Measurements from ENCODE around the gene HARS2.
A peak's percentile ranks its signal among the peaks of the same experiment; 100 is the strongest.
"Not testable (repeated sequence)": the region's sequence is repeated elsewhere in the genome, so short reads cannot be mapped to it uniquely, and the experiment has no call there.

The HARS2 gene

DNA sequence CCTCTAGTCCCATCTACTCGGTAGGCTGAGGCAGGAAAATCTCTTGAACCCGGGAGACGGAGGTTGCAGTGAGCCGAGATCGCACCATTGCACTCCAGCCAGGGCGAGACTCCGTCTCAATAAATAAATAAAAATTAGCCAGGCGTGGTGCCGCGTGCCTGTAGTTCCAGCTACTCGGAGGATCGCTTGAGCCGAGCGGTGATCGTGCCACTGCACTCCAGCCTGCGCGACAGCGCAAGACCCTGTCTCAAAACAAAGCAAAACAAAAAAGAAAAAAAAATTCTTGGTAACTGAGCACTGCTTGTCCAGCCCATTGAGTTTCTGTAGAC, 27.3 kb upstream of the HARS2 start:
- peaks cover 41 to 59% (median 53%) of the 10 kb centered on the region in 3 donors for H3K36me3 ChIP-seq
- DNase-seq: no peak

DNA sequence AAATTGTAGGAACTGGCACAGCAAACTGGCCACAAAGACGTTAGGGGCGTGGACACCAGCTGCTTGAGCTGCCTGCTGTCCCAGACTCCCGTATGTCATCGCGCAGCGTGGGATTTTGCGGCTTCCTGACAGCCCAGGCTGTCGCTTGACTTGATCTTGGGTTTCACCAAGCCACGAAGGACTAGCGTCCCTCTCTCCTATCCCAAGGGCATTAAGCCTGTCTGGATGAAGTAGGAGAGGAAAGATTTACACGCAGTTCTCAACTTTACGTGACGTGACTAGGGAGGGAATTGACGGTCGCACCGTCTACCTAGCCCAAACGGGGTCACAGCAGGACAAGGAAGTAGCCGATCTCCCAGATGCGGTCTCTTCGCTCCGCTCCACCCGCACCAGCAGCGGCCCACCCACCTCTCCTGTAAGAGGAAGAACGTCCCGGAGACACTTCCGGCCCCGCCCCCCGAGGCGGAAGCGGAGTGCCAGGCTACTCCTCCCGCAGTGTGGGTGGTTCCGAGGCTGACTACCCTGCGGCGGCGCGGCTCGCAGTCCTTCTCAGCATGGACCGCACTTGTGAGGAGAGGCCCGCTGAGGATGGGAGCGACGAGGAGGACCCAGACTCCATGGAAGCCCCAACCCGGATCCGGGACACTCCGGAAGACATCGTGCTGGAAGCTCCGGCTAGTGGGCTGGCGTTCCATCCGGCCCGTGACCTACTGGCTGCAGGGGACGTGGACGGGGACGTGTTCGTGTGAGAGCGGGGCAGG, 26.7 kb upstream of the HARS2 start, which contains the start of gene WDR55:
TSS of gene WDR55 (plus strand) at position 546 of the 761 bp plus-strand sequence. CDS start at position 555, 9 bp downstream.
- TF ChIP-seq, protein P1, sequence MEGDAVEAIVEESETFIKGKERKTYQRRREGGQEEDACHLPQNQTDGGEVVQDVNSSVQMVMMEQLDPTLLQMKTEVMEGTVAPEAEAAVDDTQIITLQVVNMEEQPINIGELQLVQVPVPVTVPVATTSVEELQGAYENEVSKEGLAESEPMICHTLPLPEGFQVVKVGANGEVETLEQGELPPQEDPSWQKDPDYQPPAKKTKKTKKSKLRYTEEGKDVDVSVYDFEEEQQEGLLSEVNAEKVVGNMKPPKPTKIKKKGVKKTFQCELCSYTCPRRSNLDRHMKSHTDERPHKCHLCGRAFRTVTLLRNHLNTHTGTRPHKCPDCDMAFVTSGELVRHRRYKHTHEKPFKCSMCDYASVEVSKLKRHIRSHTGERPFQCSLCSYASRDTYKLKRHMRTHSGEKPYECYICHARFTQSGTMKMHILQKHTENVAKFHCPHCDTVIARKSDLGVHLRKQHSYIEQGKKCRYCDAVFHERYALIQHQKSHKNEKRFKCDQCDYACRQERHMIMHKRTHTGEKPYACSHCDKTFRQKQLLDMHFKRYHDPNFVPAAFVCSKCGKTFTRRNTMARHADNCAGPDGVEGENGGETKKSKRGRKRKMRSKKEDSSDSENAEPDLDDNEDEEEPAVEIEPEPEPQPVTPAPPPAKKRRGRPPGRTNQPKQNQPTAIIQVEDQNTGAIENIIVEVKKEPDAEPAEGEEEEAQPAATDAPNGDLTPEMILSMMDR (IDR thresholded peaks at IDR 0.05): no peak
- Histone ChIP-seq H3K4me1 (peaks cover 0 to 29% (median 17%) of the 10 kb centered on the region in 4 donors), H3K27ac (peak within 1 kb of the TSS; percentile 84 to 90), H3K36me3 (peaks cover 41 to 59% (median 53%) of the 10 kb centered on the region in 3 donors), H3K4me3 (peak within 1 kb of the TSS; percentile 81 to 82), H3K9me3 (no peaks in the 10 kb centered on the region), H3K27me3 (no peaks in the 10 kb centered on the region)
- intact Hi-C loops (cut with DNase I; ENCODE audit: low total_unique reads): no loop called here
- peak; percentile 97 to 98 for DNase-seq

More for the DNA sequence above, 27.3 kb upstream of the HARS2 start:
- Histone ChIP-seq H3K4me3 (peak overlapping the region; percentile 81 to 82), H3K27ac (peak overlapping the region; percentile 84 to 90), H3K27me3 (no peaks in the 10 kb centered on the region), H3K9me3 (no peaks in the 10 kb centered on the region), H3K4me1 (peaks cover 0 to 29% (median 17%) of the 10 kb centered on the region in 4 donors)
- TF ChIP-seq, protein P1 (IDR thresholded peaks at IDR 0.05): no peak
- intact Hi-C loops (cut with DNase I; ENCODE audit: low total_unique reads): no loop called here

DNA sequence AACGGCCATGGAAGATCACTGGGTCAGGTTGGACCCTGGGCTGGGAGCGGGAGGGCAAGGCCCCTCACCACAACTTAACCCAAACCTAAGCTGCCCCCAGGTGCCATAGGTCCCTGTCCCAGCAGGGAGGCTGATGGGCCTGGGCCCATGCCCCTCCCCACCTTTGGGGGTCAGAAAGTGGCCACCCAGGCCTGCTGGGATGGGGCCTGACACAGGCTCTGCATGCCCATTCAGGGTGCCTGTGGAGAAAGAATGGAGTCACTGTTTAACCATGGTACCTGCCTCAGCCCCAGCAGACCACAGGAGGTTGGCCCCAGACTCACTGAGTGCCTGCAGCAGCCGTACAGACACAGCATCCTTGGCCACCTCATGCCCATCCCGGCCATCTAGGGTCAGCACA, 20.2 kb upstream of the HARS2 start:
- intact Hi-C loops (cut with DNase I; ENCODE audit: low total_unique reads); H3K9me3 ChIP-seq; DNase-seq; H3K27me3 ChIP-seq; H3K4me3 ChIP-seq; H3K27ac ChIP-seq: not testable (repeated sequence)
- Histone ChIP-seq H3K4me1 (peaks cover 0 to 14% (median 9%) of the 10 kb centered on the region in 4 donors), H3K36me3 (peaks cover 30 to 86% (median 57%) of the 10 kb centered on the region in 3 donors)

DNA sequence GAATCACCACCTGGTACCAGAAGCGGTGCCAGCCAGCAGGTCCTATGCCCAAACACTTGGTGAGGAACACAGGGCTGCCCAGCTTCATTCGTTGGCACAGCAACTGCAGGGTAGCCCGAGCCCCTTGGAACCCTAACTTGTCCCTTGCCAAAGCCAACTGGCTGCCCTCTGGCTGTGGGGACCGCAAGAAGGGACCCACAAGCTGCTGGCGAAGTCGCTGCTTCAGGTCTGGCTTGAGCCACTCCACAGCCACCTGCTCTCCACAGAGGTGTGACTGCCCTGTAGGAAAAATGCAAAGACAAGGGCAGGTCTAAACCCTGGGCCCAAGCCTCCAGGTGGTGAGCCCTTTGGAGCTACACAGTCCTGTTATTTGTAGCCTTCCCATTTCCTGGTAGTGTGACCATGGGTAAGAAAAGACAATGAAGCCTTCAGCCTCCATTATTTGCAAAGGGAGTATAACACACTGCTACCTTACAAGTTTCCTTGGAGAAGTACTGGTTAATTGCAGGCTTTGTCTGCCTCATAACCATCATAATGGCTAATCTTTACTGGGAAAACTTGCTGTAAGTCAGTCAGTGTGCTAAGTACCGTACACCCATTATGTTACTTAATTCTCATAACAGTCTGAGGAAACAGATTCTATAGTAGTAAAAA, 19.7 kb upstream of the HARS2 start:
- Histone ChIP-seq H3K4me1 (peaks cover 0 to 8% (median 4%) of the 10 kb centered on the region in 4 donors), H3K4me3 (no peak overlapping the region), H3K27me3 (no peaks in the 10 kb centered on the region), H3K9me3 (no peaks in the 10 kb centered on the region), H3K27ac (no peak overlapping the region), H3K36me3 (peaks cover 36 to 91% (median 63%) of the 10 kb centered on the region in 3 donors)
- intact Hi-C loops (cut with DNase I; ENCODE audit: low total_unique reads): no loop called here
- DNase-seq: no peak
- TF ChIP-seq, protein P1 (IDR thresholded peaks at IDR 0.05): no peak

DNA sequence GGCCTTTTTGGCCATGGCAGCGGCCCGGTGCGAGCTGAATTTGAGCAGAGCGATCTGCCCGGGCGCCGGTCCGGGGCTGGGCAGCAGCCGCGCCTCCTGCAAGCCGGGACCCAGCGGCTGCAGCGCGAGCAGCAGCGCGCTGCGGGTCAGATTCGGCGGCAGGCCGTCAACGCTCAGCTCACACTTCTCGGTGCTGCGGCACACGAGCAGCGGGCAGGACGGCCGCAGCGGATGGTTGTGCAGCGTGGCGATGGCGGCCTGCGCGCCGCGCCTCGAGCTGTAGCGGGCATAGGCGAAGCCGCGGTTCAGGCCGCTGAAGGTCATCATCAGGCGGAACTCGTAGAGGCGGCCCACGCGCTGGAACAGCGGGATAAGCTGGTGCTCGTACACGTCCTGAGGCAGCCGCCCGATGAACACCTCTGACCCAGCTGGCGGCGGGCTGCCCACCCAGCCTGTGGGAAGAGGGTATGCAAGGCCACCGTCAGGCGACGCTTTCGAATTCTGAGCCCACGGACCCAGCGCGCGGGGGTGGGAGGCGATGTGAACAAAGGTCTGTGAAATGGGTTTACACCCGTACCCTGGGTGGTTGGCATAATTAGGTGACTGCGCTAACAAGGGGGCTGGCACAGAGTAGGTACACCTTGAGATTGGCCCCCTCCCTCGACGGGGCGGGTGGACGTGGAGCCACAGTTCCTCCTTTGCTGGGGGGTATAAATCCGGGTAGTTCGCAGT, 18.6 kb upstream of the HARS2 start:
- Histone ChIP-seq H3K4me3 (peak overlapping the region in 1 of 2 donors; percentile 13), H3K27ac (no peak overlapping the region), H3K27me3 (no peaks in the 10 kb centered on the region), H3K4me1 (peaks cover 0 to 6% (median under 1%) of the 10 kb centered on the region in 4 donors), H3K36me3 (peaks cover 46 to 97% (median 73%) of the 10 kb centered on the region in 3 donors), H3K9me3 (no peaks in the 10 kb centered on the region)
- intact Hi-C loops (cut with DNase I; ENCODE audit: low total_unique reads): no loop called here
- no peak for DNase-seq
- TF ChIP-seq, protein P1 (IDR thresholded peaks at IDR 0.05): no peak
